ENCODE data around the gene CA5A. TPM values are rescaled to one million over a fixed set of nuclear protein-coding genes. Genes with fewer than 3 reads are reported as not detected.
"Not testable (repeated sequence)": the region's sequence is repeated elsewhere in the genome, so short reads cannot be mapped to it uniquely, and the experiment has no call there.

The CA5A gene
- total and polyA plus RNA-seq, 2 experiments from 2014 or later: 1.0 to 1.9 TPM

GRCh38 chr16:87897521-87898505 is 38.5 kb downstream of the CA5A start:
- Histone ChIP-seq H3K4me2 (no peak overlapping the region), H3K36me3 (replicated peaks; ENCODE audit: insufficient read depth, low read depth) (no peaks in the 10 kb centered on the region), H3K4me3 (no peak overlapping the region), H2AFZ (no peak overlapping the region), H4K20me1 (ENCODE audit: insufficient read depth, poor library complexity, severe bottlenecking) (no peaks in the 10 kb centered on the region), H3K9me2 (replicated peaks; ENCODE audit: insufficient read depth) (no peaks in the 10 kb centered on the region), H3K9me3 (ENCODE audit: low read depth) (no peaks in the 10 kb centered on the region), H3K27me3 (no peaks in the 10 kb centered on the region), H3K27ac (no peak overlapping the region), H3K4me1 (ENCODE audit: insufficient read depth) (no peaks in the 10 kb centered on the region), H3K79me2 (no peaks in the 10 kb centered on the region)
- TF ChIP-seq EZH2 (IDR thresholded peaks at IDR 0.05; ENCODE audit: borderline replicate concordance) (no peak), CTCF (IDR thresholded peaks at IDR 0.05; ENCODE audit: poor library complexity) (no peak), EZH2phosphoT487 (IDR thresholded peaks at IDR 0.05; ENCODE audit: low read depth, severe bottlenecking, unreplicated experiment) (no peak)
- DNase-seq (ENCODE audit: low spot score): no peak
- WGBS (ENCODE audit: low lambda C conversion rate, missing lambda C conversion rate): 87% methylated on average over 20 of the region's 20 CpGs

GRCh38 chr16:87896924-87897520 is 39.3 kb downstream of the CA5A start:
- not testable (repeated sequence) for H3K9me3 ChIP-seq (ENCODE audit: low read depth); H3K27me3 ChIP-seq; H3K4me2 ChIP-seq; H3K27ac ChIP-seq; H3K4me3 ChIP-seq; H3K4me1 ChIP-seq (ENCODE audit: insufficient read depth); H2AFZ ChIP-seq; H3K79me2 ChIP-seq; DNase-seq (ENCODE audit: low spot score); H3K9me2 ChIP-seq (replicated peaks; ENCODE audit: insufficient read depth); H3K36me3 ChIP-seq (replicated peaks; ENCODE audit: insufficient read depth, low read depth); H4K20me1 ChIP-seq (ENCODE audit: insufficient read depth, poor library complexity, severe bottlenecking)
- WGBS (ENCODE audit: low lambda C conversion rate, missing lambda C conversion rate): 89% methylated on average over 16 of the region's 16 CpGs

GRCh38 chr16:87896176-87896890 is 40.0 kb downstream of the CA5A start:
- DNase-seq (ENCODE audit: low spot score); H3K4me2 ChIP-seq; H3K27me3 ChIP-seq; H3K79me2 ChIP-seq; H3K4me3 ChIP-seq; H3K9me3 ChIP-seq (ENCODE audit: low read depth); H3K4me1 ChIP-seq (ENCODE audit: insufficient read depth); H3K36me3 ChIP-seq (replicated peaks; ENCODE audit: insufficient read depth, low read depth); H2AFZ ChIP-seq; H4K20me1 ChIP-seq (ENCODE audit: insufficient read depth, poor library complexity, severe bottlenecking); H3K27ac ChIP-seq; H3K9me2 ChIP-seq (replicated peaks; ENCODE audit: insufficient read depth): not testable (repeated sequence)
- 93% methylated on average over 17 of the region's 17 CpGs for WGBS (ENCODE audit: low lambda C conversion rate, missing lambda C conversion rate)

- DNase-seq (ENCODE audit: low spot score): no peak
Measured at GRCh38 chr16:87895641-87896141, 40.6 kb downstream of the CA5A start.

GRCh38 chr16:87894005-87894404 is 42.3 kb downstream of the CA5A start:
- not testable (repeated sequence) for H3K27ac ChIP-seq; H3K79me2 ChIP-seq; H3K36me3 ChIP-seq (replicated peaks; ENCODE audit: insufficient read depth, low read depth); H2AFZ ChIP-seq; H4K20me1 ChIP-seq (ENCODE audit: insufficient read depth, poor library complexity, severe bottlenecking); H3K27me3 ChIP-seq; DNase-seq (ENCODE audit: low spot score); H3K4me2 ChIP-seq; H3K9me2 ChIP-seq (replicated peaks; ENCODE audit: insufficient read depth); H3K9me3 ChIP-seq (ENCODE audit: low read depth); H3K4me3 ChIP-seq; H3K4me1 ChIP-seq (ENCODE audit: insufficient read depth)
- 95% methylated on average over 4 of the region's 4 CpGs for WGBS (ENCODE audit: low lambda C conversion rate, missing lambda C conversion rate)

More at GRCh38 chr16:87895641-87896141, 40.6 kb downstream of the CA5A start:
- Histone ChIP-seq H4K20me1 (ENCODE audit: insufficient read depth, poor library complexity, severe bottlenecking) (no peaks in the 10 kb centered on the region), H3K27me3 (no peaks in the 10 kb centered on the region), H3K79me2 (no peaks in the 10 kb centered on the region), H3K27ac (no peak overlapping the region), H3K9me3 (ENCODE audit: low read depth) (no peaks in the 10 kb centered on the region), H3K4me3 (no peak overlapping the region), H3K4me2 (no peak overlapping the region), H3K4me1 (ENCODE audit: insufficient read depth) (no peaks in the 10 kb centered on the region), H3K9me2 (replicated peaks; ENCODE audit: insufficient read depth) (no peaks in the 10 kb centered on the region), H3K36me3 (replicated peaks; ENCODE audit: insufficient read depth, low read depth) (no peaks in the 10 kb centered on the region), H2AFZ (no peak overlapping the region)
- 93% methylated on average over 10 of the region's 10 CpGs for WGBS (ENCODE audit: low lambda C conversion rate, missing lambda C conversion rate)
- TF ChIP-seq EZH2 (IDR thresholded peaks at IDR 0.05; ENCODE audit: borderline replicate concordance): no peak
- no peak for TF ChIP-seq CTCF (IDR thresholded peaks at IDR 0.05; ENCODE audit: poor library complexity)
- TF ChIP-seq EZH2phosphoT487 (IDR thresholded peaks at IDR 0.05; ENCODE audit: low read depth, severe bottlenecking, unreplicated experiment): no peak
